Ishikawa (cell line): ENCODE data around the gene CALCOCO1.

Source experiments
- CEBPB ChIP-seq: IDR thresholded peaks from 2 replicates; pipeline ENCODE4 v1.6.1; 2012
- CREB1 ChIP-seq: IDR thresholded peaks from 2 replicates; pipeline ENCODE4 v1.6.1; 2012; ENCODE audit warnings: low read depth
- EGR1 ChIP-seq: IDR thresholded peaks from 2 replicates; pipeline ENCODE4 v1.6.1; 2012
- EP300 ChIP-seq: IDR thresholded peaks from 2 replicates; pipeline ENCODE4 v1.6.1; 2012; ENCODE audit warnings: borderline replicate concordance
- FOXM1 ChIP-seq: IDR thresholded peaks from 2 replicates; pipeline ENCODE4 v1.6.1; 2012; ENCODE audit warnings: low read depth, borderline replicate concordance
- NFIC ChIP-seq: IDR thresholded peaks from 2 replicates; pipeline ENCODE4 v1.6.1; 2012
- RAD21 ChIP-seq: IDR thresholded peaks from 2 replicates; pipeline ENCODE4 v1.6.1; 2012; ENCODE audit warnings: low read depth
- TAF1 ChIP-seq: IDR thresholded peaks from 2 replicates; pipeline ENCODE4 v1.6.1; 2012; ENCODE audit warnings: low read depth, mild to moderate bottlenecking
- TCF12 ChIP-seq: IDR thresholded peaks from 2 replicates; pipeline ENCODE4 v1.6.1; 2012; ENCODE audit warnings: low read depth
- TEAD4 ChIP-seq: IDR thresholded peaks from 2 replicates; pipeline ENCODE4 v1.6.1; 2012
- YY1 ChIP-seq: IDR thresholded peaks from 2 replicates; pipeline ENCODE4 v1.6.1; 2012; ENCODE audit warnings: low read depth
- ZBTB7A ChIP-seq: IDR thresholded peaks from 2 replicates; pipeline ENCODE4 v1.6.1; 2012; ENCODE audit warnings: low read depth
- TF ChIP-seq, protein P1 (sequence below): IDR thresholded peaks from 2 replicates; pipeline ENCODE4 v1.6.1; 2012; ENCODE audit warnings: low read depth, mild to moderate bottlenecking
- TF ChIP-seq, protein P2 (sequence below): IDR thresholded peaks from 2 replicates; pipeline ENCODE4 v1.6.1; 2012
- TF ChIP-seq, protein P3 (sequence below): IDR thresholded peaks from 2 replicates; pipeline ENCODE4 v1.6.1; 2012

The CALCOCO1 gene

DNA sequence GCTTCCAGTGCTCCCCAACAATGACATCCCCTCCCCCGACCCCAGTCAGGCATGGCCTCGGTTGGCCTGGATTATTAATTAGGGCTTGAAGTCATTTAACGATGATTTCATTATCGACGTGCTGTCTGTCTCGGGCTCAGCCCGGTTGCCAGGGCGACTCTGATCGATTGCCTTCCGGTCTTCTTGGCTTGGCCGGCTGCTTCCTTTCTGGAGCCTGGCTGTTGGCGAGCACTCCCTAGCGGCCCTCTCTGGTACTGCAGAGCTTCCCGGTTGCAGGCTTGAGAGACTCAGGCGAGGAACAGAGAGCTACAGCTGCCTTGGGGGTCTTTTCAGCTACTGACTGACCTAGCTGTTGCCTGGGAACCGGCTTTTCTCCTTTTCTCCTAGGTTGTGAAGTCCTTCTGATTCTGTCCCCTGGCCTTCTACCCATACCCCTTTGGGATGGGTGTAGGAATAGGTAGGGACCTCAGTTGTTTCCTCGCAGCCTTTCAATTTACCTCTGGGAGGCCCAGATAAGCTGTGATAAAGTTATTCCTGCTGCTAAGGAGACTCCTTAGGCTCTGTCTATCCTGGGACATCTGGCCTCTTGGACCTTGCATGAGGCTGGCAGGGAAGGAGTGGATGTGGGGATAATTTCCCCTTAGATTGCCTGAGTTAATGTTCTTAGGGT is 30.0 kb upstream of the CALCOCO1 start:
- TF ChIP-seq NFIC: no peak
- peak; percentile 62 for TF ChIP-seq RAD21
- no peak for TF ChIP-seq EP300

DNA sequence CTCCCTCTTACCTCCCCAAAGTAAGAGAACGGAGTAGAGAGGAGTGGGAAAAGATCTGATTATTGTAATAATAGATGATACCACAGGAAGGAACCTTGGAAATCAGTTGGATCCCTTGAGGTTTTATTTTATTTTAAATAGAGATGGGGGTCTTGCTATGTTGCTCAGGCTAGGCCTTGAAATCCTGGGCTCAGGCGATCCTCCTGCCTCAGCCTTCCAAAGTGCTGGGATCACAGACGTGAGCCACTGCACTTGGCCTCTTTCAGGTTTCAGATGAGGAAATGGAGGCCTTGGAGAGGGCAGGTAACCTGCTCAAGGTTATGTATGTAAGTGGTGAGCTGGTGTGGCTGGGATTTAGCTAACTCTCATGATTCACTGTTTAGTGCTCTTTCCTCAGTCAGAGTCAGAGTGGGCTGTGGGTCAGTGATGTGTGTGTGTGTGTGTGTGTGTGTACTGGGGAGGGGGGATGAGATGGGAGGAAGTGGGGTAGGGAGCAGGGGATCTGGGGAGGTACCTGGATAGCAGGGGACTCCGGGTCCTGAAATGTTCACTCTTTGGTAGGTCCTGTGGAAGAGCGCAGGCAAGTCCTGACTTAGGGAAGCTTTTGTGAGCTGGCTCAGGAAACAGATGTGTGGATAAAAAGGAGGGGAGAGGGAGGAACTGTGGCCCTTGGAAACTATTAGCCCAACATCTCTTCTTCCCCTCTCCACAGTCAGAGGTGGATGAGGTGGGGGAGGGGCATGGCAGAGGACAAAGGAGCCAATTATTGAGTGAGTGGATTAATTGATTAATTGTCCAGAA is 29.2 kb upstream of the CALCOCO1 start:
- TF ChIP-seq NFIC (no peak), YY1 (no peak), ZBTB7A (no peak), TAF1 (no peak), TEAD4 (no peak), TCF12 (no peak), CREB1 (no peak), EGR1 (no peak), CEBPB (no peak), FOXM1 (no peak), EP300 (no peak), RAD21 (no peak)
- TF ChIP-seq, protein P1, sequence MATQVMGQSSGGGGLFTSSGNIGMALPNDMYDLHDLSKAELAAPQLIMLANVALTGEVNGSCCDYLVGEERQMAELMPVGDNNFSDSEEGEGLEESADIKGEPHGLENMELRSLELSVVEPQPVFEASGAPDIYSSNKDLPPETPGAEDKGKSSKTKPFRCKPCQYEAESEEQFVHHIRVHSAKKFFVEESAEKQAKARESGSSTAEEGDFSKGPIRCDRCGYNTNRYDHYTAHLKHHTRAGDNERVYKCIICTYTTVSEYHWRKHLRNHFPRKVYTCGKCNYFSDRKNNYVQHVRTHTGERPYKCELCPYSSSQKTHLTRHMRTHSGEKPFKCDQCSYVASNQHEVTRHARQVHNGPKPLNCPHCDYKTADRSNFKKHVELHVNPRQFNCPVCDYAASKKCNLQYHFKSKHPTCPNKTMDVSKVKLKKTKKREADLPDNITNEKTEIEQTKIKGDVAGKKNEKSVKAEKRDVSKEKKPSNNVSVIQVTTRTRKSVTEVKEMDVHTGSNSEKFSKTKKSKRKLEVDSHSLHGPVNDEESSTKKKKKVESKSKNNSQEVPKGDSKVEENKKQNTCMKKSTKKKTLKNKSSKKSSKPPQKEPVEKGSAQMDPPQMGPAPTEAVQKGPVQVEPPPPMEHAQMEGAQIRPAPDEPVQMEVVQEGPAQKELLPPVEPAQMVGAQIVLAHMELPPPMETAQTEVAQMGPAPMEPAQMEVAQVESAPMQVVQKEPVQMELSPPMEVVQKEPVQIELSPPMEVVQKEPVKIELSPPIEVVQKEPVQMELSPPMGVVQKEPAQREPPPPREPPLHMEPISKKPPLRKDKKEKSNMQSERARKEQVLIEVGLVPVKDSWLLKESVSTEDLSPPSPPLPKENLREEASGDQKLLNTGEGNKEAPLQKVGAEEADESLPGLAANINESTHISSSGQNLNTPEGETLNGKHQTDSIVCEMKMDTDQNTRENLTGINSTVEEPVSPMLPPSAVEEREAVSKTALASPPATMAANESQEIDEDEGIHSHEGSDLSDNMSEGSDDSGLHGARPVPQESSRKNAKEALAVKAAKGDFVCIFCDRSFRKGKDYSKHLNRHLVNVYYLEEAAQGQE: no peak
- TF ChIP-seq, protein P2, sequence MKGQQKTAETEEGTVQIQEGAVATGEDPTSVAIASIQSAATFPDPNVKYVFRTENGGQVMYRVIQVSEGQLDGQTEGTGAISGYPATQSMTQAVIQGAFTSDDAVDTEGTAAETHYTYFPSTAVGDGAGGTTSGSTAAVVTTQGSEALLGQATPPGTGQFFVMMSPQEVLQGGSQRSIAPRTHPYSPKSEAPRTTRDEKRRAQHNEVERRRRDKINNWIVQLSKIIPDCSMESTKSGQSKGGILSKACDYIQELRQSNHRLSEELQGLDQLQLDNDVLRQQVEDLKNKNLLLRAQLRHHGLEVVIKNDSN: no peak
- TF ChIP-seq, protein P3, sequence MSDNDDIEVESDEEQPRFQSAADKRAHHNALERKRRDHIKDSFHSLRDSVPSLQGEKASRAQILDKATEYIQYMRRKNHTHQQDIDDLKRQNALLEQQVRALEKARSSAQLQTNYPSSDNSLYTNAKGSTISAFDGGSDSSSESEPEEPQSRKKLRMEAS: no peak

DNA sequence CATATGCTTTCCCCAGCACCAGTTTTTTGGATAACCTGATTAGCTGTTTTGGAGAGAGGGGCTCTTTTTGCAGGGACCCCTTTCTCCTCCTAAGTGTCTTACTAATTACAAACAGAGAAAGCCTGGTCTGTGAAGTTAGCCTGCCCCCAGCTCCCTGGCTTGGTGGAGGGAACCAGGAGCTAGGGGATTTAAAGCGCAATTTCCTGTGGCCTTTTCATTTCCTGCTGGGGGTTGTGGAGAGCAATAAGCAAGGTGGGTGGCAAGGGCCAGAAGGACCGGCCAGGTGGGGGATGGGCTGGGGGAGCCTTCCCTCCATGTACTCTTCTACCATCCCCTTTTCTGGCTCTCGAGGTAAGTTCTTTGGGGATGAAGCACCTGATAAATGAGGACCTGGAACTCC is 28.6 kb upstream of the CALCOCO1 start:
- no peak for TF ChIP-seq NFIC
- TF ChIP-seq FOXM1: no peak
- TF ChIP-seq YY1: no peak
- TF ChIP-seq EGR1: no peak
- TF ChIP-seq ZBTB7A: no peak
- no peak for TF ChIP-seq TCF12

DNA sequence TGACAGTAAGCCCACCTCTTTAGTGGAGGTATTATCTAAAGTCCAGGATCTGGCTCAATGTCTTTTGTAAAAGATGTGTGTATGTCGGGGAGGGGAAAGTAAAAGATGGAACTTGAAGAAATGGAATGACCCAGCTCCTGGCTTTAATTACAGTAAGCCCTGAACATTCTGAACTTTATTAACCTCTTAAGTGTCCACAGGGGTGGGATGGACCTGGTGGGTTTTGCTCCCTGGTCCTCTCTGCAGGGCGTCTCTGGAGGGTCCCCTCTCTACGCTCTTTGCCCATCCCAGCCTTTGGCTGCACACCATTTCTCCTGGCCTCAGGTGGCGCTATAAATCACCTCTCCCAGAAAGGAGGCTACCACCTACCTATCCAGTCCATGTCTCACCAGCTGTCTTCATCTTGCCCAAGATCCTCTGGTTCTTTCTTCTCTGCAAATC is 28.2 kb upstream of the CALCOCO1 start:
- TF ChIP-seq ZBTB7A: no peak
- no peak for TF ChIP-seq CREB1
- TF ChIP-seq TEAD4: no peak
- TF ChIP-seq, protein P3: no peak
- TF ChIP-seq FOXM1: no peak
- TF ChIP-seq EP300: no peak
- TF ChIP-seq, protein P2: no peak
- TF ChIP-seq YY1: no peak
- no peak for TF ChIP-seq TAF1
- TF ChIP-seq EGR1: no peak
- TF ChIP-seq NFIC: no peak

DNA sequence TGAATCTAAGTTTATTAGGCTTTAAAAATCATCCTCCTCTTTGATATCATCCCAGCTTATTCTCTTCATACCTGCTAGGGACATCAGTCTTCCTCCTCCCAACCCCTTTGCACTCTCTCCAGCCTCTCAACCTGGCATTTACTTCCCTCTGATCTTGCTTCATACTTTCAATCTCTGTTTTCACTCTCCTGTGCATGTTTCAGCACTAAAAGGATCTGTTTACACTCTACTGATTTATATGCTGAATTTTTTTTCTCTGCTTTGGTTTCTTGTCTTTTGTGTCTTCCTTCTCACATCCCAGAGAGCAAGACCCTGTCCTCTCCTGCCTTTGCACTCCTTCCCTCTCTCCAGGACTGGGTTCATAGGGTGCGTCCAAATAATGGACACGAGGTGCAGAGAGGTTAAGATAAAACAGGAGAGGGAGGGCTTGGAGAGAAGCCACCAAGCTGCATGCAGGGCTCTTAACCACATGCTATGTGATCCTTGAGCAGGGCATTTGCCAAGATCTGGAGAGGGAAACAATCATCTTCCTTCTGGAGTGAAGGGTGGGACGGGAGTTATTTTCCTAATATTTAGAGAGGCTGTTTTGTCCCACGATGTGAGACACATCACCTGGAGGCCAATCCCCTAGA is 27.5 kb upstream of the CALCOCO1 start:
- TF ChIP-seq CREB1 (no peak), NFIC (peak; percentile 84)
- TF ChIP-seq, protein P3: peak; percentile 47; the same call in 1 of the 2 replicates
- TF ChIP-seq, protein P1: no peak

DNA sequence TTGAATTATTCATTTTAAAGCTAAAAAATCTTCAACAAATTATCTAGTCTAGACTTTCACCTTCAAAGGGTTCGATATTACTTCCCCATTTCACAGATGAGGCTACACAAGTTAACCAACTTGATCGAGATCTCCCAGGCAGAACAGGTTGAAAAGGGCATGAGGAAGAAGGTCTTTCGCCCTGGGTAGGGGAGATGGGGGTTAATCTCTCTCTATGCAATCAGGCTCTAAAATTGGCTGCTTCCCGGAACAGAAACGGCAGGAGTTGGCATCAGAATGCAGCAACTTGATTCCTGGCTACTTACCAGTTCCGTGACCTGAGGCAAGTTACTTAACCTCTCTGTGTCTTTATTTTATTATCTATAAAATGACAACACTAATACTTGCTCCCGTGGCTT is 26.9 kb upstream of the CALCOCO1 start:
- no peak for TF ChIP-seq EP300
- no peak for TF ChIP-seq EGR1
- TF ChIP-seq TAF1: no peak
- peak; percentile 57; the same call in 1 of the 2 replicates for TF ChIP-seq NFIC
